SU-DHL-6 (cell line): ENCODE results near the gene FAXDC2.

Experiments used
- H2AFZ ChIP-seq: fragments of 200-600 bp; sonication (generic); 2 replicates; pipeline ENCODE4 v1.6.1; 2014; ENCODE audit warnings: low read depth, mild to moderate bottlenecking, moderate library complexity, mixed read lengths, antibody characterized with exemption, low read length; ENCODE audit not compliant: severe bottlenecking
- H3F3A ChIP-seq: fragments of 200-600 bp; shearing (Covaris generic); 2 replicates; pipeline ENCODE4 v1.6.0; 2016; ENCODE audit warnings: antibody characterized with exemption, mild to moderate bottlenecking; ENCODE audit not compliant: insufficient read depth
- H3K27ac ChIP-seq: fragments of 200-600 bp; sonication (generic); 2 replicates; pipeline ENCODE4 v1.5.1; 2016; ENCODE audit warnings: low read depth, mild to moderate bottlenecking, low read length, moderate library complexity, mixed read lengths
- H3K27me3 ChIP-seq: fragments of 200-600 bp; sonication (generic), shearing (Covaris generic); 2 replicates; pipeline ENCODE4 v1.6.0; 2014; ENCODE audit warnings: mild to moderate bottlenecking, low read length
- H3K36me3 ChIP-seq: fragments of 200-600 bp; sonication (generic); 2 replicates; pipeline ENCODE4 v1.6.1; 2014; ENCODE audit warnings: mild to moderate bottlenecking, low read length, mixed read lengths
- H3K4me2 ChIP-seq: fragments of 300-600, 200-600 bp; shearing (Covaris generic), sonication (generic); 2 replicates; pipeline ENCODE4 v1.6.0; 2014; ENCODE audit warnings: low read length, low read depth, mild to moderate bottlenecking; ENCODE audit not compliant: poor library complexity, severe bottlenecking
- H3K4me3 ChIP-seq: fragments of 200-600 bp; sonication (generic); 2 replicates; pipeline ENCODE4 v1.5.1; 2014; ENCODE audit warnings: antibody characterized with exemption, low read length, mild to moderate bottlenecking, mixed read lengths; ENCODE audit not compliant: insufficient read depth, poor library complexity, severe bottlenecking
- H3K79me2 ChIP-seq: fragments of 200-600 bp; sonication (generic); 2 replicates; pipeline ENCODE4 v1.6.1; 2014; ENCODE audit warnings: mild to moderate bottlenecking, low read length, moderate library complexity; ENCODE audit not compliant: insufficient read depth
- H3K9ac ChIP-seq: fragments of 200-600 bp; sonication (generic); 2 replicates; pipeline ENCODE4 v1.7.0; 2014; ENCODE audit warnings: mild to moderate bottlenecking, low read length
- H3K9me2 ChIP-seq: fragments of 200-600 bp; sonication (generic); replicated peaks from 2 replicates; pipeline ENCODE4 v1.6.1; 2014; ENCODE audit warnings: low read length; ENCODE audit not compliant: insufficient read depth
- H3K9me3 ChIP-seq: fragments of 200-600 bp; sonication (generic); 2 replicates; pipeline ENCODE4 v1.6.1; 2014; ENCODE audit warnings: low read length, mixed read lengths; ENCODE audit not compliant: insufficient read depth
- H4K20me1 ChIP-seq: fragments of 200-600 bp; sonication (generic); 2 replicates; pipeline ENCODE4 v1.6.1; 2014; ENCODE audit warnings: low read depth, mild to moderate bottlenecking, antibody characterized with exemption, low read length, moderate library complexity, mixed read lengths
- CTCF ChIP-seq: fragments of 200-600 bp; sonication (generic); IDR thresholded peaks from one replicate; pipeline ENCODE4 v1.5.1; 2017; ENCODE audit warnings: antibody characterized with exemption, mild to moderate bottlenecking, low read length, moderate library complexity; ENCODE audit not compliant: insufficient read depth, poor library complexity, severe bottlenecking
- EZH2phosphoT487 ChIP-seq: fragments of 200-600 bp; sonication (generic), shearing (Covaris generic); conservative IDR thresholded peaks from 2 replicates; pipeline ENCODE4 v1.6.1; 2018; ENCODE audit warnings: mild to moderate bottlenecking, antibody characterized with exemption, low read length, moderate library complexity, mixed read lengths

Gene FAXDC2

GRCh38 chr5:154818471-154819116 is 31.8 kb downstream of the FAXDC2 start:
- Histone ChIP-seq H3K27ac (no peak overlapping the region), H3K79me2 (no peaks in the 10 kb centered on the region; the same call in 1 of the 2 replicates), H3K27me3 (no peaks in the 10 kb centered on the region), H3K9me2 (no peaks in the 10 kb centered on the region), H3K4me2 (no peak overlapping the region), H3F3A (no peaks in the 10 kb centered on the region), H3K36me3 (peaks cover 16% of the 10 kb centered on the region; the same call in 1 of the 2 replicates), H2AFZ (no peak overlapping the region), H3K9me3 (no peaks in the 10 kb centered on the region), H4K20me1 (no peaks in the 10 kb centered on the region), H3K4me3 (no peak overlapping the region), H3K9ac (no peak overlapping the region)
- TF ChIP-seq EZH2phosphoT487 (no peak), CTCF (no peak)

GRCh38 chr5:154817815-154818214 is 32.6 kb downstream of the FAXDC2 start:
- H3K79me2 ChIP-seq, result no peaks in the 10 kb centered on the region; the same call in 1 of the 2 replicates
- H3K9me3 ChIP-seq, result no peaks in the 10 kb centered on the region
- H3K9ac ChIP-seq, result no peak overlapping the region
- no peak overlapping the region for H3K4me3 ChIP-seq
- H4K20me1 ChIP-seq, result no peaks in the 10 kb centered on the region
- no peak overlapping the region for H3K27ac ChIP-seq
- TF ChIP-seq EZH2phosphoT487, result no peak
- TF ChIP-seq CTCF, result no peak
- no peak overlapping the region for H2AFZ ChIP-seq
- H3K4me2 ChIP-seq, result no peak overlapping the region
- H3K27me3 ChIP-seq, result no peaks in the 10 kb centered on the region
- H3K9me2 ChIP-seq, result no peaks in the 10 kb centered on the region
- no peaks in the 10 kb centered on the region for H3F3A ChIP-seq
- H3K36me3 ChIP-seq, result peaks cover 23% of the 10 kb centered on the region; the same call in 1 of the 2 replicates

GRCh38 chr5:154816891-154817492 is 33.4 kb downstream of the FAXDC2 start:
- no peaks in the 10 kb centered on the region; the same call in 1 of the 2 replicates for H4K20me1 ChIP-seq
- H3K4me3 ChIP-seq, result no peak overlapping the region
- no peaks in the 10 kb centered on the region for H3K9me2 ChIP-seq
- no peak overlapping the region for H3K4me2 ChIP-seq
- H3K9me3 ChIP-seq, result no peaks in the 10 kb centered on the region
- no peaks in the 10 kb centered on the region for H3F3A ChIP-seq
- no peaks in the 10 kb centered on the region for H3K27me3 ChIP-seq
- H2AFZ ChIP-seq, result no peak overlapping the region
- H3K27ac ChIP-seq, result no peak overlapping the region
- no peak for TF ChIP-seq EZH2phosphoT487
- no peak for TF ChIP-seq CTCF
- H3K9ac ChIP-seq, result no peak overlapping the region
- peaks cover 27% of the 10 kb centered on the region; the same call in 1 of the 2 replicates for H3K36me3 ChIP-seq
- no peaks in the 10 kb centered on the region; the same call in 1 of the 2 replicates for H3K79me2 ChIP-seq
